H1 (cell line): ENCODE results near the gene CRYGB. TPM values are rescaled to one million over a fixed set of nuclear protein-coding genes. Genes with fewer than 3 reads are reported as not detected.

Source experiments
- FOSL1 ChIP-seq: IDR thresholded peaks from 2 replicates; pipeline ENCODE4 v1.6.1; 2011; ENCODE audit warnings: mild to moderate bottlenecking, low read depth, low read length, moderate library complexity; ENCODE audit not compliant: insufficient read depth
- SP1 ChIP-seq: IDR thresholded peaks from 2 replicates; pipeline ENCODE4 v1.6.1; 2011; ENCODE audit warnings: low read depth, low read length
- SP4 ChIP-seq: IDR thresholded peaks from 2 replicates; pipeline ENCODE4 v1.6.1; 2012; ENCODE audit warnings: low read length, inconsistent platforms
- polyA plus RNA-seq, 7 experiments: library from polyadenylated mRNA; depleted of rRNA in 3 of 7; stranded (reverse) in 5 of 7; unstranded in 2 of 7; fragments of >200 nt in 5 of 7; fragments of 200-250 nt in 2 of 7; gene quantifications; 1 replicate in 5 of 7; 2 replicates in 1 of 7; 4 replicates in 1 of 7; pipeline versions ENCODE4 v1.2.1 to v1.2.3, GENCODE V29; 2011 to 2013; ENCODE audit warnings: missing spikeins in 2 of 7, mixed read lengths in 2 of 7
- total RNA-seq: library from RNA; stranded (reverse); fragmentation: NEBNext Ultra II Directional; extraction: Animal tissue kit (Norgen Biotek cat#: 25700); gene quantifications from 2 replicates; pipeline ENCODE4 v1.2.1, GENCODE V29; 2021

The CRYGB gene
- total and polyA plus RNA-seq, 2 of the 8 experiments (the other 6 are each of a cell fraction or from before 2014, with no cell fraction given), result 0.38 TPM; not detected in 1

DNA sequence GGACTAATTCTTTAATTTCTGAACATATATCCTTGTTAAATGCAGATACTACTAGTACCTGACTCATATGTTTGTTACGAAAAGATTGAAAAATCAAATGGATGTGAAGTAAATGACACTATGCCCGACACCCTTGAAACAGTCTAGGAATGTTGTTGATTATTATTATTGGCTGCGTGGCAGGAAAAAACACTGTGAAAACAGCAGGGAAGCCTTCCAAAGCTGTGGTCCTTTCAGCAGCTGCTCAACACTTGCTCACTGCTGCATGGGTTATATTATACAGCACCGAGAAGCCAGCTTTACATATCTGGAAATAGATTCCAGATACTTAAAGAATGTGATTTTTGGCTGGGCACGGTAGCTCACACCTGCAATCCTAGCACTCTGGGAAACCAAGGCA is 48.2 kb downstream of the CRYGB start (continued):
- no peak for TF ChIP-seq FOSL1
- no peak for TF ChIP-seq SP4
- no peak for TF ChIP-seq SP1
- TF ChIP-seq, all 59 proteins: peak for 0
